HEK293T (cell line): ENCODE measurements around the gene SLITRK4.

Experiments used
- ARNT ChIP-seq: fragments of 450-650 bp; IDR thresholded peaks from 2 replicates; pipeline ENCODE4 v1.6.1; 2017; ENCODE audit warnings: mild to moderate bottlenecking
- BHLHE40 ChIP-seq: fragments of 450-650 bp; IDR thresholded peaks from 2 replicates; pipeline ENCODE4 v1.6.1; 2016; ENCODE audit warnings: mild to moderate bottlenecking, moderate library complexity, borderline replicate concordance
- CTBP1 ChIP-seq: fragments of 450-650 bp; IDR thresholded peaks from 2 replicates; pipeline ENCODE4 v1.6.1; 2016; ENCODE audit warnings: borderline replicate concordance
- ELF4 ChIP-seq: fragments of 450-650 bp; IDR thresholded peaks from 2 replicates; pipeline ENCODE4 v1.6.1; 2017; ENCODE audit warnings: antibody characterized with exemption
- FOXA1 ChIP-seq: fragments of 450-650 bp; IDR thresholded peaks from 2 replicates; pipeline ENCODE4 v1.6.1; 2016; ENCODE audit warnings: mild to moderate bottlenecking
- FOXK2 ChIP-seq: fragments of 450-650 bp; IDR thresholded peaks from 2 replicates; pipeline ENCODE4 v1.6.1; 2016; ENCODE audit warnings: mild to moderate bottlenecking
- FOXM1 ChIP-seq: fragments of 450-650 bp; IDR thresholded peaks from 2 replicates; pipeline ENCODE4 v1.6.1; 2017; ENCODE audit warnings: mild to moderate bottlenecking, borderline replicate concordance
- HDGF ChIP-seq: fragments of 450-650 bp; IDR thresholded peaks from 2 replicates; pipeline ENCODE4 v1.6.1; 2017; ENCODE audit warnings: antibody characterized with exemption, borderline replicate concordance
- LEF1 ChIP-seq: fragments of 450-650 bp; IDR thresholded peaks from 2 replicates; pipeline ENCODE4 v1.6.1; 2017; ENCODE audit warnings: mild to moderate bottlenecking, borderline replicate concordance
- NFRKB ChIP-seq: fragments of 450-650 bp; IDR thresholded peaks from 2 replicates; pipeline ENCODE4 v1.6.1; 2016; ENCODE audit warnings: mild to moderate bottlenecking, moderate library complexity
- SP1 ChIP-seq: fragments of 450-650 bp; IDR thresholded peaks from 2 replicates; pipeline ENCODE4 v1.6.1; 2017
- SUZ12 ChIP-seq: fragments of 450-650 bp; IDR thresholded peaks from 2 replicates; pipeline ENCODE4 v1.6.1; 2016; ENCODE audit warnings: mild to moderate bottlenecking
- TARDBP ChIP-seq: fragments of 450-650 bp; IDR thresholded peaks from 2 replicates; pipeline ENCODE4 v1.6.1; 2016

DNA sequence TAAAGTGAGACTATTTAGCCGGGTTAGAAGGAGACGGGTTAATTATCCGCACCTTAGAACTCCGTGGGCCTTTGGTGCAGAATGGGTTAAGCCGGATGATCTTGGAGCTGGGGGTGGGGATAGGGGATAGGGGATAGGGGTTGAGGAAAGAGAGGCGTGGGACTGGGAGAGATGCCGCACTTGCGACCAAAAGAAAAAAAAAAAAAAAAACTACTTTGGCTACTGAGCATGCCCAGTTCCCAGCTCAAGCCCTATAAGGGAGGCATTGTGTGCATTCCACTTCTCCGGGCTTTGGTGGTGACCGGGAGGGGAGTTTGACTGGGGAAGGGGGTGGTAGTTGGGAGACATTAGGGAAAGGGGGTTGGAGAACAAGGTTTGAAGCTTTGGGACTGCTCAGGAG is at the start of gene SLITRK4:
- TF ChIP-seq ARNT (no peak), BHLHE40 (no peak), ELF4 (no peak), FOXK2 (no peak), NFRKB (no peak), SP1 (no peak), TARDBP (no peak), FOXA1 (no peak), FOXM1 (no peak), LEF1 (no peak), HDGF (no peak), CTBP1 (no peak), SUZ12 (no peak)
